HG03439 (cell line): ENCODE measurements around the gene ESRRA.

Experiments
- ATAC-seq: cut with Tn5 transposase; IDR thresholded peaks from one replicate; pipeline ENCODE4 v1.9.1; 2021; ENCODE audit warnings: mild to moderate bottlenecking, moderate library complexity; ENCODE audit not compliant: unreplicated experiment

The ESRRA gene

GRCh38 chr11:64291262-64291751, 14.0 kb upstream of the ESRRA start, which contains the start of gene KCNK4:
TSS of gene KCNK4 (plus strand) at chr11:64291302. CDS start at chr11:64293019, 1,717 bp downstream.
- ATAC-seq, result no peak

- no peak for ATAC-seq
Measured at GRCh38 chr11:64291752-64292459, 13.4 kb upstream of the ESRRA start.

GRCh38 chr11:64292460-64293254, 12.7 kb upstream of the ESRRA start:
- ATAC-seq, result no peak

GRCh38 chr11:64294774-64295173, 10.6 kb upstream of the ESRRA start:
- no peak for ATAC-seq

- ATAC-seq, result no peak
Measured at GRCh38 chr11:64295760-64296159, 9.6 kb upstream of the ESRRA start.

GRCh38 chr11:64296236-64296635, 9.1 kb upstream of the ESRRA start:
- ATAC-seq, result no peak

GRCh38 chr11:64296830-64297698, 8.3 kb upstream of the ESRRA start:
- ATAC-seq, result no peak

GRCh38 chr11:64297699-64298358, 7.5 kb upstream of the ESRRA start:
- no peak for ATAC-seq

- no peak for ATAC-seq
Measured at GRCh38 chr11:64298966-64299846, 6.1 kb upstream of the ESRRA start.

- ATAC-seq, result no peak
Measured at GRCh38 chr11:64299847-64300648, 5.3 kb upstream of the ESRRA start, which contains the start of gene CATSPERZ. TSS of gene CATSPERZ (plus strand) at chr11:64300358. CDS start at chr11:64300411, 53 bp downstream.

- no peak for ATAC-seq
Measured at GRCh38 chr11:64303109-64304031, 2.0 kb upstream of the ESRRA start.

- ATAC-seq, result no peak
Measured at GRCh38 chr11:64304032-64304315, 1.4 kb upstream of the ESRRA start.

GRCh38 chr11:64304316-64305072, 830 bp upstream of the ESRRA start:
- ATAC-seq, result peak; percentile 25

- ATAC-seq, result peak; percentile 28
Measured at GRCh38 chr11:64305691-64306562, 603 bp downstream of the ESRRA start.

GRCh38 chr11:64306563-64306875, 1.2 kb downstream of the ESRRA start:
- ATAC-seq, result no peak

GRCh38 chr11:64306876-64307622, 1.7 kb downstream of the ESRRA start:
- ATAC-seq, result no peak
